H1 (cell line): Measurements from ENCODE around the gene MARS1. TPM values are rescaled to one million over a fixed set of nuclear protein-coding genes. Genes with fewer than 3 reads are reported as not detected.

Experiments used
- SUZ12 ChIP-seq: fragments of 200-600 bp; sonication (generic); IDR thresholded peaks from 2 replicates; pipeline ENCODE4 v1.6.1; 2012; ENCODE audit warnings: mild to moderate bottlenecking, inconsistent platforms, low read length, moderate library complexity, mixed read lengths
- ZNF274 ChIP-seq: IDR thresholded peaks from 2 replicates; pipeline ENCODE4 v1.7.0; 2012; ENCODE audit warnings: low read length, borderline replicate concordance; ENCODE audit errors: extremely low read depth
- polyA plus RNA-seq, 7 experiments: library from polyadenylated mRNA; depleted of rRNA in 3 of 7; stranded (reverse) in 5 of 7; unstranded in 2 of 7; fragments of >200 nt in 5 of 7; fragments of 200-250 nt in 2 of 7; gene quantifications; 1 replicate in 5 of 7; 2 replicates in 1 of 7; 4 replicates in 1 of 7; pipeline versions ENCODE4 v1.2.1 to v1.2.3, GENCODE V29; 2011 to 2013; ENCODE audit warnings: missing spikeins in 2 of 7, mixed read lengths in 2 of 7
- total RNA-seq: library from RNA; stranded (reverse); fragmentation: NEBNext Ultra II Directional; extraction: Animal tissue kit (Norgen Biotek cat#: 25700); gene quantifications from 2 replicates; pipeline ENCODE4 v1.2.1, GENCODE V29; 2021

MARS1 gene
- total and polyA plus RNA-seq, 2 of the 8 experiments (the other 6 are each of a cell fraction or from before 2014, with no cell fraction given) = 194 to 407 TPM

- no peak for TF ChIP-seq SUZ12
- TF ChIP-seq ZNF274 = no peak
Observed at GRCh38 chr12:57511588-57512325, 23.9 kb downstream of the MARS1 start (continued).
